Naive thymus-derived CD8-positive, alpha-beta T cell (primary cell): ENCODE data around the gene CENPH. TPM values are rescaled to one million over a fixed set of nuclear protein-coding genes. Genes with fewer than 3 reads are reported as not detected.
A peak's percentile ranks its signal among the peaks of the same experiment; 100 is the strongest.
"Not testable (repeated sequence)": the region's sequence is repeated elsewhere in the genome, so short reads cannot be mapped to it uniquely, and the experiment has no call there.

Source experiments
- ATAC-seq, 2 donors: fragments of 150-1000 bp; cut with Tn5 transposase in 1 of 2; sonication (Bioruptor Pico), chemical (Tn5 transposase) in 1 of 2; 1 replicate in 1 of 2; 2 replicates in 1 of 2; pipeline ENCODE4 v1.10.0; 2021; ENCODE audit warnings: mild to moderate bottlenecking in 2 of 2, moderate library complexity in 2 of 2
- POLR2A ChIA-PET: fragments of 350-600 bp; sonication (Branson Sonifier 250); formaldehyde crosslinking; loops from one replicate; lab custom pipeline; 2021; ENCODE audit warnings: antibody characterized with exemption; lab: Charles Lee
- DNase-seq, 10 donors: peaks; one replicate each; pipeline versions ENCODE4 v3.0.0 to v3.0.0-alpha.2; 2020 to 2022
- H3K27ac Mint-ChIP-seq, 10 donors: one replicate each; pipeline ENCODE4 v1.8.0; 2020 to 2022; ENCODE audit warnings: mild to moderate bottlenecking in 10 of 10, mixed read lengths in 10 of 10, moderate library complexity in 4 of 10, inconsistent platforms in 1 of 10
- H3K27me3 Mint-ChIP-seq, 5 donors: one replicate each; pipeline ENCODE4 v1.8.0; 2021 to 2022; ENCODE audit warnings: mixed read lengths in 5 of 5
- H3K36me3 Mint-ChIP-seq, 3 donors: one replicate each; pipeline ENCODE4 v1.8.0; 2020 to 2022; ENCODE audit warnings: mixed read lengths in 3 of 3, mild to moderate bottlenecking in 2 of 3, inconsistent platforms in 1 of 3
- H3K4me1 Mint-ChIP-seq, 4 donors: one replicate each; pipeline ENCODE4 v1.8.0; 2021 to 2022; ENCODE audit warnings: mixed read lengths in 4 of 4
- H3K4me3 Mint-ChIP-seq, 10 donors: one replicate each; pipeline ENCODE4 v1.8.0; 2020 to 2022; ENCODE audit warnings: mild to moderate bottlenecking in 10 of 10, mixed read lengths in 10 of 10, moderate library complexity in 6 of 10, inconsistent platforms in 1 of 10
- H3K9me3 Mint-ChIP-seq, 9 donors: one replicate each; pipeline ENCODE4 v1.8.0; 2020 to 2022; ENCODE audit warnings: mixed read lengths in 9 of 9, mild to moderate bottlenecking in 3 of 9, inconsistent platforms in 1 of 9, moderate library complexity in 1 of 9
- polyA plus RNA-seq, 3 donors: library from polyadenylated mRNA; unstranded; fragments of 300-500 nt; fragmentation: Illumina TruSeq; gene quantifications; one replicate each; pipeline ENCODE4 v1.2.3, GENCODE V29; 2021
- total RNA-seq, 8 experiments: library from RNA in 2 of 8; stranded (reverse) in 2 of 8; gene quantifications; one replicate each; pipeline ENCODE4 v1.2.3 and lab custom pipeline; 2021 to 2026

CENPH gene
- total and polyA plus RNA-seq, 5 experiments from 2014 or later, result 8.2 to 10.7 (median 9.7) TPM

DNA sequence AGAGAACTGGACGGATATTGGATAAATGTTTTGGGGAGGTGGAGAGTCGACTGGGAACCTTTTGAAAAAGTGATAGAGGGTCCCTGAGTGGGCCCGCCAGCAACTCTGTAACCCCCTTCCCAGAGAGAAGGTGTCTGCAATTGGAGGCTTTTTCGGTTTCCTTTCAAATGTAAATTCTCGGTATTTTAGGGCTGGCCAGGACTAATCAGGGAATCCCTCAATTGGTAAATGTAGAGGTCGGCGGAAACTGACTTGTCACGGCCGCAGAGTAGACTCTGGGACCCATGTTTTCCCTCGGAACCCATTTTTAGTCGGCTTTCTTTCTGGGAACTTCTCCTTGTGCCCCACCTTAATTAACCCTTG, 21.9 kb upstream of the CENPH start:
- no peak for DNase-seq

DNA sequence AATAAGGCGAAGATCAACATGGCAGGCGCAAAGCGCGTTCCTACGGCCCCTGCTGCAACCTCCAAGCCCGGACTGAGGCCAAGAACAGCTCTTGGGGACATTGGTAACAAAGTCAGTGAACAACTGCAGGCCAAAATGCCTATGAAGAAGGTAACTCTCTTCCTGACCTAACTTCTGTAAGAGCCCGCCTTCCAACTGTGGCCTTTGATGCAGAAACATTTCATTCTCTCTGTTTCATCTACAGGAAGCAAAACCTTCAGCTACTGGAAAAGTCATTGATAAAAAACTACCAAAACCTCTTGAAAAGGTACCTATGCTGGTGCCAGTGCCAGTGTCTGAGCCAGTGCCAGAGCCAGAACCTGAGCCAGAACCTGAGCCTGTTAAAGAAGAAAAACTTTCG, 21.5 kb upstream of the CENPH start:
- no peaks in the 10 kb centered on the region for H3K27me3 Mint-ChIP-seq
- H3K4me1 Mint-ChIP-seq, result peaks cover 7 to 28% (median 26%) of the 10 kb centered on the region in 4 donors
- peak overlapping the region; percentile 90 to 97 (median 94) for H3K4me3 Mint-ChIP-seq
- no peak for ATAC-seq
- no peaks in the 10 kb centered on the region for H3K9me3 Mint-ChIP-seq
- DNase-seq, result no peak
- peak overlapping the region in 5 of 10 donors; percentile 5 to 93 (median 83) for H3K27ac Mint-ChIP-seq
- POLR2A ChIA-PET, result interaction anchor here (0.7 to 2.7 kb wide), 3 partner anchors 21 to 180 kb away, joined by 3 to 12 read pairs (median 4); partner anchors contain the start of gene CENPH
- H3K36me3 Mint-ChIP-seq, result peaks cover 0 to 1% (median 0%) of the 10 kb centered on the region in 3 donors

More for the DNA sequence above, 21.9 kb upstream of the CENPH start:
- H3K36me3 Mint-ChIP-seq, result no peaks in the 10 kb centered on the region
- no peaks in the 10 kb centered on the region for H3K9me3 Mint-ChIP-seq
- no peak for ATAC-seq
- peak overlapping the region; percentile 49 to 94 (median 92) for H3K27ac Mint-ChIP-seq
- H3K4me3 Mint-ChIP-seq, result peak overlapping the region; percentile 90 to 97 (median 94)
- H3K4me1 Mint-ChIP-seq, result peaks cover 7 to 28% (median 26%) of the 10 kb centered on the region in 4 donors
- H3K27me3 Mint-ChIP-seq, result no peaks in the 10 kb centered on the region
- POLR2A ChIA-PET, result interaction anchor here (0.7 to 2.7 kb wide), 4 partner anchors 22 to 203 kb away, joined by 3 to 12 read pairs (median 6); partner anchors contain the start of genes AK6, CENPH, RAD17 and SLC30A5

DNA sequence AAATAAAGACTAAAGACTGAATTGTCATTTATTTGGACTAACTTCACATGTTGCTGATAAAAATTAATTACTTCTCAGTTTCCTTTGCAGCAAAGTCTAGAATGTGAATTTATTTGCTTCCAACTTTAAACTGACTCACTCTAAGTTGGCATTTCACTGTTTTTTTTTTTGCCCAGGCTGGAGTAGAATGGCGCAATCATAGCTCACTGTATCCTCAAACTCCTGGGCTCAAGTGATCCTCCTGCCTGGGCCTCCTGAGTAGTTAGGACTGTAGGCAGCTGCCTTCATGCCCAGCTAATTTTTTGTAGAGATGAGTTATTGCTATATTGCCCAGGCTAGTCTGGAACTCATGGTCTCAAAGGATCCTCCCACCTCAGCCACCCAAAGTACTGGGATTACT, 18.9 kb upstream of the CENPH start:
- no peaks in the 10 kb centered on the region for H3K27me3 Mint-ChIP-seq
- H3K36me3 Mint-ChIP-seq, result peaks cover 0 to 22% (median 5%) of the 10 kb centered on the region in 3 donors
- peaks cover 7 to 28% (median 26%) of the 10 kb centered on the region in 4 donors for H3K4me1 Mint-ChIP-seq
- H3K9me3 Mint-ChIP-seq, result no peaks in the 10 kb centered on the region
- ATAC-seq (no peak), DNase-seq (no peak)
- no peak overlapping the region for H3K27ac Mint-ChIP-seq
- POLR2A ChIA-PET, result no interaction called here
- H3K4me3 Mint-ChIP-seq, result no peak overlapping the region

DNA sequence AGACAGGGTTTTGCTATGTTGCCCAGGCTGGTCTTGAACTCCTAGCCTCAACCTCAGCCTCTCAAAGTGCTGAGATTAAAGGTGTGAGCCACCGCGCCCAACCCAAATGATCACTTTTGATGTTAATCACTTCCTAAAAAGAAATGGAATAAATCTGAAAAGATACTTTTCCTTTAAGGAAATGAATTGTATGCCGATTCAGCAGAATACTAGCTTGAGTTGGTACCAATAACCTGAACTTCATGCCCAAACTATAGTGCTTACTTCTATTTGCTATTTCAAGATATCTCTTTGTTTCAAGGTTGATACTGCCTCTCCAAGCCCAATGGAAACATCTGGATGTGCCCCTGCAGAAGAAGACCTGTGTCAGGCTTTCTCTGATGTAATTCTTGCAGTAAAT, 18.4 kb upstream of the CENPH start:
- Mint-ChIP-seq H3K27me3 (no peaks in the 10 kb centered on the region), H3K36me3 (peaks cover 0 to 26% (median 6%) of the 10 kb centered on the region in 3 donors), H3K27ac (no peak overlapping the region), H3K4me3 (no peak overlapping the region), H3K9me3 (no peaks in the 10 kb centered on the region), H3K4me1 (peaks cover 6 to 26% (median 23%) of the 10 kb centered on the region in 4 donors)
- POLR2A ChIA-PET, result no interaction called here
- DNase-seq (no peak), ATAC-seq (no peak)

DNA sequence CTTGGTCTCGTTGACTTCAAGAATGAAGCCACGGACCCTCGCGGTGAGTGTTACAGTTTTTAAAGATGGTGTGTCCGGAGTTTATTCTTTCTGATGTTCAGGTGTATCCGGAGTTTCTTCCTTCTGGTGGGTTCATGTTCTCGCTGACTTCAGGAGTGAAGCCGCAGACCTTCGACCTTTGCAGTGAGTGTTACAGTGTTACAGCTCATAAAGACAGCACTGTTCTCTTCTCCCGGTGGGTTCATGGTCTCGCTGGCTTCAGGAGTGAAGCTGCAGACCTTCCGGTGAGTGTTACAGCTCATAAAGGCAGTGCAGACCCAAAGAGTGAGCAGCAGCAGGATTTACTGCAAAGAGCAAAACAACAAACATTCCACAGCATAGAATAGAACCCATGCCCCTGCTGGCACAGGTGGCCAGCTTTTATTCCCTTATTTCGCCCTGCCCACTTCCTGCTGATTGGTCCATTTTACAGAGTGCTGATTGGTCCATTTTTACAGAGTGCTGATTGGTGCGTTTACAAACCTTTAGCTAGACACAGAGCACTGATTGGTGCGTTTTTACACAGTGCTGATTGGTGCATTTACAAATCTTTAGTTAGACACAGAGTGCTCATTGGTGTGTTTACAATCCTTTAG, 7.6 kb upstream of the CENPH start:
- H3K4me3 Mint-ChIP-seq, ATAC-seq, H3K36me3 Mint-ChIP-seq, H3K27ac Mint-ChIP-seq, H3K4me1 Mint-ChIP-seq, H3K9me3 Mint-ChIP-seq, H3K27me3 Mint-ChIP-seq, DNase-seq, POLR2A ChIA-PET: not testable (repeated sequence)

DNA sequence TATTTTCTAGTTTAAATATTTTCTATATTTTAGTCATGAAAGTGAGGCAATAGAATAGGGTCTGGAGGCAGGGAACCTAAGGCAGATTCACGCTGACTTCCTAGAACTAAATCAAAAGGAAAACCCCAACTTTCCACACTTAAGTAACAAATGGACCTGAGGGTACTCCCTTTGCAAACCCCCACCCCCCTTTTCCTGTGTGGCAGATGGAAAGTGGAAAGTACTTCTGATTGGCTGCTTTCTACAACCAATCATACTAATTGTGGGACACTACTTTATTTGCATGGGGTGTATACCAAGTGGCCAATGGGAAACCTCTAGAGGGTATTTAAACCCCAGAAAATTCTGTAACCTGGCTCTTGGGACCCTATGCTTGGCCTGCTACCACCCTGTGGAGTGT, 4.8 kb upstream of the CENPH start:
- Mint-ChIP-seq H3K27me3 (no peaks in the 10 kb centered on the region), H3K4me3 (no peak overlapping the region), H3K27ac (no peak overlapping the region), H3K9me3 (no peaks in the 10 kb centered on the region), H3K4me1 (peaks cover 4 to 9% (median 8%) of the 10 kb centered on the region in 4 donors), H3K36me3 (no peaks in the 10 kb centered on the region)
- POLR2A ChIA-PET, result interaction anchor here (0.7 kb wide), 1 partner anchor 461 kb away, joined by 3 read pairs; no protein-coding TSS in a partner anchor
- ATAC-seq (no peak), DNase-seq (no peak)

DNA sequence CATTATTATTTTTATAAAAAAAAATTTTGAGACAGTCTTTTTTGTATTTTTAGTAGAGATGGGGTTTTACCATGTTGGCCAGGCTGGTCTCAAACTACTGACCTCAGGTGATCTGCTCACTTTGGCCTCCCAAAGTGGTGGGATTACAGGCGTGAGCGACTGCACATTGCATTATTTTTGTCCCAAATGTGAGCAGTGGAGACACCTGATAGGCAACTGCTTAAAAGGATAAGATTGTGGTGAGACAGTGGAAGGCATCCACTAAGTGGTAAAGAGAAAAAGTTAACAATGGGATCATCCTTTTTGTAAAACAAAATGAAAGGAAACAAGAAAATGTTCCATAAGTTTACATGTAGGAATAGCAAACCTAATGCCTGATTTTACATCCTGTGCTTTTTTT, 2.0 kb upstream of the CENPH start:
- Mint-ChIP-seq H3K4me1 (peaks cover 7 to 20% (median 15%) of the 10 kb centered on the region in 4 donors), H3K36me3 (peaks cover 0 to 1% (median 0%) of the 10 kb centered on the region in 3 donors), H3K9me3 (no peaks in the 10 kb centered on the region), H3K27me3 (no peaks in the 10 kb centered on the region), H3K4me3 (peak overlapping the region in 5 of 10 donors; percentile 22 to 47 (median 40)), H3K27ac (peak overlapping the region in 5 of 10 donors; percentile 43 to 97 (median 69))
- no peak for ATAC-seq
- no peak for DNase-seq
- POLR2A ChIA-PET, result no interaction called here

DNA sequence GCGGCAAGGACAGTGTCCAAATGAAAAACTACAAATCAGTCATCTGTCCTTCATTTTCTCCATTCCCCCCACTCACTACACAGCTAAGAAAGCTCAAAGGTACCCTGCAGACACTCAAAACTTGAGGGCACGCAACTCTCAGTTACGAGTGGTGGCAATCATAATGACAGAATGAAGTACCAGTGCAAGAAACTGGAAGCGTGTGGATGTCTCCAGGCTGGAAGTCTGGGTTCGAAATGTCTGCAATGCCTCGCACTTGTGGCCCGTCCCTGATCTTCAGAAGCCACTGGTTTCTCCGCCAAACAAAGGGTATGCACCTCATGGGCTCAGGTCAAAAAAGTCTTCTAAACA, 597 bp upstream of the CENPH start:
- H3K27me3 Mint-ChIP-seq, result no peaks in the 10 kb centered on the region
- H3K36me3 Mint-ChIP-seq, result peaks cover 0 to 1% (median 0%) of the 10 kb centered on the region in 3 donors
- ATAC-seq (peak in 1 of 2 donors; percentile 6), DNase-seq (no peak)
- peak overlapping the region; percentile 86 to 98 (median 95) for H3K27ac Mint-ChIP-seq
- H3K4me1 Mint-ChIP-seq, result peaks cover 7 to 20% (median 15%) of the 10 kb centered on the region in 4 donors
- no peaks in the 10 kb centered on the region for H3K9me3 Mint-ChIP-seq
- peak overlapping the region; percentile 86 to 94 (median 90) for H3K4me3 Mint-ChIP-seq
- POLR2A ChIA-PET, result interaction anchor here (0.9 to 3.1 kb wide), 4 partner anchors 11 to 46 kb away, joined by 3 to 12 read pairs (median 8); partner anchors contain the start of genes CCNB1 and CDK7

DNA sequence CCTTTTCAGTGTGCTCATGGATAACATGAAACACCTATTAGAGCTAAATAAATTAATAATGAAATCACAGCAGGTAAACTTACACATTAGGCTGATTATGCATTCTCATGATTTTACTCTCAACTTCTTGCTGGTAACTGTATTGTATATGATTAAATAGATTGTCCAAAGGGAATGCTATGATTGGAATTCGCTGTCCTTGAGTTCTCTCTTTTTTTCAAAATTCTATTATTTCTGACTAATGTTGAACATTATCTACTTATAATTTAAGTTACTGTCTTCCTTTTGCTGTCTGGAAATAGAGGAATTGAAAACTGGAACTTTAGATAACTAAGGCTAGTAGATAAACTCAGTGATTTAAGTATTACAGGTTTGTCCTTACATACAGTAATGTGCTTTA, 13.1 kb downstream of the CENPH start:
- POLR2A ChIA-PET, result interaction anchor here (0.6 to 0.7 kb wide), 2 partner anchors 12 to 52 kb away, joined by 3 to 4 read pairs; no protein-coding TSS in a partner anchor
- ATAC-seq, result no peak
- Mint-ChIP-seq H3K4me3 (no peak overlapping the region), H3K4me1 (no peaks in the 10 kb centered on the region), H3K36me3 (peaks cover 0 to 22% (median 0%) of the 10 kb centered on the region in 3 donors), H3K27ac (no peak overlapping the region), H3K9me3 (no peaks in the 10 kb centered on the region), H3K27me3 (no peaks in the 10 kb centered on the region)
- DNase-seq, result no peak

DNA sequence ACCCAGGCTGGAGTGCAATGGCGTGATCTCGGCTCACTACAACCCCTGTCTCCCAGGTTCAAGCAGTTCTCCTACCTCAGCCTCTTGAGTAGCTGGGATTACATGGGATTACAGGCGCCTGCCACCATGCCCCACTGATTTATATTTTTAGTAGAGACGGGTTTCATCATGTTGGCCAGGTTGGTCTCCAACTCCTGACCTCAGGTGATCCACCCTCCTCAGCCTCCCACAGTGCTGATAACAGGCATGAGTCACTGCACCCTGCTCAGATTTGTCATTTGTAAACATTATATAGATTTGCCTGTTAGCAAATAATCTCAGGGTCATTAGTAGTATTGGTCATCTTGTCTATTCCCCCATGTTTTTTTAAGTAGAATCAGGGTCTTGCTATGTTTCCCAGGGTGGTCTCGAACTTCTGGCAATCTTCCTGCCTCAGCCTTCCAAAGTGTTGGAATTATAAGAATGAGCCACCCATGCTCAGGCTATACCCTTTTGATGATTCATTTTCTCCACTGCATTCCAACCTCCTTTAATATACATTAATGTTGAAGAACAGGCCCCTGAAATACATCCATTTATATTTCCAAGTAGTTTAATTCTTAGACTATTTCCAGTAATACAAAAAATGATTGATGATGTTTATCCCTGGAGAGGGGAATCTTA, 17.3 kb downstream of the CENPH start:
- DNase-seq (no peak), ATAC-seq (no peak)
- H3K4me1 Mint-ChIP-seq, result no peaks in the 10 kb centered on the region
- H3K4me3 Mint-ChIP-seq, result no peak overlapping the region
- POLR2A ChIA-PET, result no interaction called here
- H3K27me3 Mint-ChIP-seq, result no peaks in the 10 kb centered on the region
- H3K9me3 Mint-ChIP-seq, result no peaks in the 10 kb centered on the region
- peaks cover 0 to 10% (median 0%) of the 10 kb centered on the region in 3 donors for H3K36me3 Mint-ChIP-seq
- no peak overlapping the region for H3K27ac Mint-ChIP-seq

DNA sequence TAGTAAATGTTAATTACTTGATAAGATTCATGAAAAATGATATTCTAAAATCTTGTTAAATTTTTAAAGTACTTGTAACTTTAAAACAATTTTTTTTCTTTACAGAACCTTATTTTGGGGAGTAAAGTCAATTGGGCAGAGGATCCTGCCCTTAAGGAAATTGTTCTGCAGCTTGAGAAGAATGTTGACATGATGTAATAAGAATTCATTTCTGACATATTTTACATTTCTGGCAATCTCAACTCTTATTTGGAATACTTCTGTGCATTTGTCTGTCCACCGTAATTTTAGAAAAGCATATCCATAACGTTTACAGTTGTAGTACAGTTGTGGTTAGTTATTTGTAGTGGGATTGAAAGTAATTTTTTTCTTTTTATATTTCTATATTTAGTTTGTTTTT, 20.2 kb downstream of the CENPH start:
- H3K27ac Mint-ChIP-seq, result no peak overlapping the region
- H3K9me3 Mint-ChIP-seq, result no peaks in the 10 kb centered on the region
- no peak overlapping the region for H3K4me3 Mint-ChIP-seq
- H3K36me3 Mint-ChIP-seq, result no peaks in the 10 kb centered on the region
- H3K4me1 Mint-ChIP-seq, result no peaks in the 10 kb centered on the region
- no peak for ATAC-seq
- POLR2A ChIA-PET, result no interaction called here
- DNase-seq, result no peak
- H3K27me3 Mint-ChIP-seq, result no peaks in the 10 kb centered on the region

DNA sequence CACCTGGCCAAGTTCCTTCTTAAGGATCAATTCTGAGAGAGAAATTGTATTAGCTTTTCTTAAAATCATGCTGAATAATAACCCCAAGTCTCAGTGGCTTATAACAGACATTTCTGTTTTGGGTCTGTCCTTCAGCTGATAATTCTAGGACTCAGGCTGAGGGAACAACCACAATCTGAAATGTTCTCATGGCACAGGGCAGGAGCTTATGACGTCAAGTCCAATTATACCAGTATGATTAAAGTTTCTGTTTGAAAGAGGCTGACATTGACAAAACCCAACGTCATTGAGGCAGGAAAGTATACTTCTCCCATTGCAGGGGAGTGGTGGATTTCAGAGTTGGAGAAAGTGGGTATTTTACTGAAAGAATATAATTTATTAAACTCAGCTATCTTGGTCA, 21.8 kb downstream of the CENPH start:
- Mint-ChIP-seq H3K27me3 (no peaks in the 10 kb centered on the region), H3K9me3 (no peaks in the 10 kb centered on the region), H3K27ac (no peak overlapping the region), H3K4me1 (peaks cover 0 to 4% (median 1%) of the 10 kb centered on the region in 4 donors), H3K36me3 (no peaks in the 10 kb centered on the region), H3K4me3 (no peak overlapping the region)
- DNase-seq (no peak), ATAC-seq (no peak)
- POLR2A ChIA-PET, result no interaction called here

DNA sequence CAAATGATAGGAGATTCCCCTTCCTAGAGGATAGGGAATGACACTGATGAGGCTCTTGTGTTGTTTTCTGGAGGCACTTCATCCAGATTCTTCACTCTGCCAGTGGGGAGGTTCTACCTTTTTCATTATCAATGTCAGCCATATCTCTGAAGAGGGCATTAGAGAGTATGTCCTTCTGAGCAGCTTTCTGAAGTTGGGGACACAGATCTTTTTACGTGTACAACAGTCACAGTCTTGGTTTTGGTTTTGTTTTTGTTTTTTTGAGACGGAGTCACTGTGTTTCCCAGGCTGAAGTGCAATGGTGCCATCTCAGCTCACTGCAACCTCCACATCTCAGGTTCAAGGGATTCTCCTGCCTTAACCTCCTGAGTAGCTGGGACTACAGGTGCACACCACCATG, 22.6 kb downstream of the CENPH start:
- no peaks in the 10 kb centered on the region for H3K27me3 Mint-ChIP-seq
- peaks cover 0 to 7% (median 2%) of the 10 kb centered on the region in 4 donors for H3K4me1 Mint-ChIP-seq
- H3K9me3 Mint-ChIP-seq, result no peaks in the 10 kb centered on the region
- DNase-seq (no peak), ATAC-seq (no peak)
- H3K4me3 Mint-ChIP-seq, result no peak overlapping the region
- no peaks in the 10 kb centered on the region for H3K36me3 Mint-ChIP-seq
- H3K27ac Mint-ChIP-seq, result no peak overlapping the region
- POLR2A ChIA-PET, result no interaction called here
